OCI-LY3 (cell line): ENCODE measurements around the gene CAMK2A.

Experiments
- H2AFZ ChIP-seq: fragments of 200-600, 300-600 bp; shearing (Covaris generic); 2 replicates; pipeline ENCODE4 v1.6.0; 2014; ENCODE audit warnings: antibody characterized with exemption, low read depth, low read length
- H3K27ac ChIP-seq: fragments of 200-600, 300-600 bp; sonication (generic); 2 replicates; pipeline ENCODE4 v1.5.1; 2014; ENCODE audit warnings: mild to moderate bottlenecking, low read length, moderate library complexity, mixed read lengths
- H3K27me3 ChIP-seq: fragments of 200-600, 300-600 bp; sonication (generic); 2 replicates; pipeline ENCODE4 v1.6.1; 2014; ENCODE audit warnings: low read depth, low read length, mixed read lengths
- H3K36me3 ChIP-seq: fragments of 200-600, 300-600 bp; sonication (generic); replicated peaks from 2 replicates; pipeline ENCODE3; 2014; ENCODE audit warnings: low read depth, low read length, mixed read lengths
- H3K4me1 ChIP-seq: fragments of 300-600, 200-600 bp; sonication (generic); 2 replicates; pipeline ENCODE4 v1.6.1; 2014; ENCODE audit warnings: low read length, mixed read lengths
- H3K4me2 ChIP-seq: fragments of 200-600, 300-600 bp; sonication (generic); 2 replicates; pipeline ENCODE4 v1.6.1; 2014; ENCODE audit warnings: low read length, mixed read lengths
- H3K4me3 ChIP-seq: fragments of 300-600, 200-600 bp; sonication (generic); 2 replicates; pipeline ENCODE4 v1.5.1; 2014; ENCODE audit warnings: antibody characterized with exemption, mild to moderate bottlenecking, low read length, moderate library complexity
- H3K79me2 ChIP-seq: fragments of 300-600, 200-600 bp; shearing (Covaris generic); 2 replicates; pipeline ENCODE4 v1.6.1; 2014; ENCODE audit warnings: mild to moderate bottlenecking, low read length, mixed read lengths
- H3K9ac ChIP-seq: fragments of 300-600, 200-600 bp; shearing (Covaris generic); 2 replicates; pipeline ENCODE4 v1.6.0; 2014; ENCODE audit warnings: mild to moderate bottlenecking, low read length, moderate library complexity
- H3K9me3 ChIP-seq: fragments of 200-600, 300-600 bp; shearing (Covaris generic); 2 replicates; pipeline ENCODE4 v1.6.1; 2014; ENCODE audit warnings: low read length, mixed read lengths; ENCODE audit not compliant: insufficient read depth
- H4K20me1 ChIP-seq: fragments of 200-600, 300-600 bp; sonication (generic); 2 replicates; pipeline ENCODE4 v1.6.1; 2016; ENCODE audit warnings: low read length, mixed read lengths; ENCODE audit not compliant: insufficient read depth
- EZH2phosphoT487 ChIP-seq: fragments of 200-600 bp; shearing (Covaris generic); IDR thresholded peaks from 2 replicates; pipeline ENCODE4 v1.6.1; 2018; ENCODE audit warnings: antibody characterized with exemption, mixed run types, low read depth
- TF ChIP-seq, protein P1 (sequence below): fragments of 200-600, 300-600 bp; sonication (generic); IDR thresholded peaks from 2 replicates; pipeline ENCODE4 v1.5.1; 2014; ENCODE audit warnings: antibody characterized with exemption, low read length, low read depth

Gene CAMK2A

DNA sequence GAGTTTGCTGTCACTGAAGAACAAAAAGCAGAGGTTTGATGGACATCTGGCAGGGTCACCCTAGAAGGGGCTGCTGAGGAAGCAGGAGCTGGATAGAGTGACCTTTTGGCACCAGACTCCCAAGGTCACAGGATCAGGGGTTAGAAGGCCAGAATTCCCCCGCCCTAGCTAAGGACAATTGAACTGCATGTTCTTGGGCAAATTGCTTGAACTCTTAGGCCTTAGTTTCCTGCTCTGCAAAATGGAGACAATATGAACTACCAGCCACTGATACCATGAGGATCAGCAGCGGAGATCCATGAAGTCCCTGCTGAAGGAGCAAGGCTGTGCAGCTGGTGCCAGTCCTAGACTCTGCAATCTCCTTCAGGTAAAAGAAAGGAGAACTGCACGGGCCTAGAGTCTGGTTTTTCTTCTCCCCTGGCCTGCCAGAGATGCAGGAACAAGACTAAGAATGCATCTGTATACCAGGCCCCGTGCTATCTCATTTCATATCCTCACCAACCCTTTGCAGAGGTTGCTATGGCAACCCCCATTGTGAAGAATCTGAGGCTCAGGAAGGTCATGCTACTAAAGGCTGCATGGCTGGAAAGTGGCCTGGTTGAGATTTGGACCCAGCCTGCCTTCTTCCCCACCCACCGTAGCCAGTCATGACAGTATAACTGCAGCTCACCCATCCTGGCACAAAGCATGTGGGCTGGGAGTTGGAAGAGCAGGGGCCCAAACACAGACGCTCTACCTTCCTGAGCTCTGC lies 33.7 kb downstream of the CAMK2A start:
- Histone ChIP-seq H3K4me2 (no peak overlapping the region), H3K79me2 (no peaks in the 10 kb centered on the region), H3K27me3 (no peaks in the 10 kb centered on the region), H3K27ac (no peak overlapping the region), H3K9me3 (no peaks in the 10 kb centered on the region), H3K36me3 (no peaks in the 10 kb centered on the region), H3K4me3 (no peak overlapping the region), H2AFZ (no peak overlapping the region), H3K4me1 (no peaks in the 10 kb centered on the region), H3K9ac (no peak overlapping the region), H4K20me1 (no peaks in the 10 kb centered on the region)
- TF ChIP-seq, protein P1, sequence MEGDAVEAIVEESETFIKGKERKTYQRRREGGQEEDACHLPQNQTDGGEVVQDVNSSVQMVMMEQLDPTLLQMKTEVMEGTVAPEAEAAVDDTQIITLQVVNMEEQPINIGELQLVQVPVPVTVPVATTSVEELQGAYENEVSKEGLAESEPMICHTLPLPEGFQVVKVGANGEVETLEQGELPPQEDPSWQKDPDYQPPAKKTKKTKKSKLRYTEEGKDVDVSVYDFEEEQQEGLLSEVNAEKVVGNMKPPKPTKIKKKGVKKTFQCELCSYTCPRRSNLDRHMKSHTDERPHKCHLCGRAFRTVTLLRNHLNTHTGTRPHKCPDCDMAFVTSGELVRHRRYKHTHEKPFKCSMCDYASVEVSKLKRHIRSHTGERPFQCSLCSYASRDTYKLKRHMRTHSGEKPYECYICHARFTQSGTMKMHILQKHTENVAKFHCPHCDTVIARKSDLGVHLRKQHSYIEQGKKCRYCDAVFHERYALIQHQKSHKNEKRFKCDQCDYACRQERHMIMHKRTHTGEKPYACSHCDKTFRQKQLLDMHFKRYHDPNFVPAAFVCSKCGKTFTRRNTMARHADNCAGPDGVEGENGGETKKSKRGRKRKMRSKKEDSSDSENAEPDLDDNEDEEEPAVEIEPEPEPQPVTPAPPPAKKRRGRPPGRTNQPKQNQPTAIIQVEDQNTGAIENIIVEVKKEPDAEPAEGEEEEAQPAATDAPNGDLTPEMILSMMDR = no peak
- no peak for TF ChIP-seq EZH2phosphoT487

DNA sequence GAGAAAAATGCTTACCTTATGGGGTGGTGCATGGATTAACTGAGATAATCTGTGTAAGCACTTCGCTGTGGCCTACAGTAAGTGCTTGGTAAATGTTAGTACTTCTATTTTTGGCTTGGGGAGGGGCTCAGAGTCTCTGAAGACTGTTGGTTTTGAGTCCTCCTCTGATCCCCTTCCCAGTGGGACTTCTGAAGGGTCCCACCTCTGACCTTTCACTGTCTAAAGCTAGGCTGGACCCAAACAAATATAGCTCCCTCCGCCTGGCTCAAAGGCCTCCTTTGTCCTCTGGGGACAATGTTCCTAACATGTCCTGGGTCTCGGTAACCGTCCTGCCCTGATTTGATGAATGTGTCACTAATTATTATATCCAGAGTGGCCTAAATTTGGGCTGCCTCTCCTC lies 34.8 kb downstream of the CAMK2A start:
- Histone ChIP-seq H3K27ac (no peak overlapping the region), H3K9ac (no peak overlapping the region), H2AFZ (no peak overlapping the region), H3K36me3 (no peaks in the 10 kb centered on the region), H3K27me3 (no peaks in the 10 kb centered on the region), H4K20me1 (no peaks in the 10 kb centered on the region), H3K4me2 (no peak overlapping the region), H3K4me1 (no peaks in the 10 kb centered on the region), H3K4me3 (no peak overlapping the region), H3K9me3 (no peaks in the 10 kb centered on the region), H3K79me2 (no peaks in the 10 kb centered on the region)
- TF ChIP-seq EZH2phosphoT487 = no peak
- TF ChIP-seq, protein P1 = no peak

DNA sequence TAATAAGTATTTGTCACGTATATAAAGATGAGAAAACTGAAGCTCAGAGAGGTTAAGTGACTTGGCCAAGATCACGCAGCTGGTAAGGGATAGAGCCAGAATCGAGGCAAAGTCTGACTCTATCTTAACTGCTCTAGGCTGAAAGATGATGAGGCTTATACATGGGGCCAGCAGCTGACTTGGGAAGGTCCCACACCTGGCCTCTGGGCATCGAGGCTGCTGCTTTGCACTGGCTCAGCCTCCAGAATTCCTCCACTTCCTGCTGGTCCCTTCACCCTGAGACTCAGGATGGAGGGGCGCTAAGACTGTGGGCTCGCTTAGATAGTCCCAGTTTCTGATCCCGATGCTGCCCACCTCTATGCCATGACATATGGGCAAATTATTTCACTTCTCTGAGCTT lies 35.2 kb downstream of the CAMK2A start:
- Histone ChIP-seq H3K27ac (no peak overlapping the region), H3K79me2 (no peaks in the 10 kb centered on the region), H3K4me3 (no peak overlapping the region), H3K4me1 (no peaks in the 10 kb centered on the region), H3K9me3 (no peaks in the 10 kb centered on the region), H2AFZ (no peak overlapping the region), H3K9ac (no peak overlapping the region), H3K36me3 (no peaks in the 10 kb centered on the region), H3K27me3 (no peaks in the 10 kb centered on the region), H4K20me1 (no peaks in the 10 kb centered on the region), H3K4me2 (no peak overlapping the region)
- no peak for TF ChIP-seq EZH2phosphoT487
- TF ChIP-seq, protein P1 = no peak

DNA sequence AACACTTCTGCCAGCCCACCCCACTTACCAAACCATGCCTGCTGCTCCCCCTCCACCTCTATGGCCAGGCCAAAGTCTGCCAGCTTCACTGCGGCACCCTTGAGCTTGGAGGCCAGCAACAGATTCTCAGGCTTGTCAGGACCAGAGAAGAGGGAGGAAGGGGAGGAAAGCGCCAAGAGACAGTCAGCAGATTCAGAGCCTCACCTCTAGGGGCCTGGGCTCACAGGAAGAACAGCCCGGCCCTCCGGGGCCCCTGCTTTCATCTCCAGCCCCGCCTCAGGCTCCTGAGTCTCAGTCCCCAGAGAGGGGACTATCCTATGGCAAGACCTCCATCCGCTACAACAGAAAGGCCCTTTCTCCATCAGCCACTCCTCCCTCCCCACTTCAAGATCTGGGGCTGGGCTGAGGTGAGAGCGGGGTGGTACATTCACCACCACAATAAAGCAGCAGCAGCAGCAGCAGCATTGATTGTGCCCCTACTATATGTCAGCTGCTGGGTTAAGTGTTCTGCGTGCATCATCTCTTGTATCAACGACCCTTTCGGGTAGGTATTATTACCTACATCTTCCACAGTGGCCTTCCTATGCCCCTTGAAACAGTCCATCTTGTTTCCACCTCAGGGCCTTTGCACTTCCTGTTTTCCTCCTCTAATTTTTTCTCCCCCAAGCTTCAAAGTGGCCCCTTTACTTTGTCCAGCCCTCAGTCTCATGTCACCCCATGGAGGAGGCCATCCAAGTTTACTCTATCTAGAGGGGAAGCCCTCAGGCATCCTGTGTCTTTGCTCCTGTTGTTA lies 36.0 kb downstream of the CAMK2A start:
- H3K4me3 ChIP-seq = no peak overlapping the region
- no peaks in the 10 kb centered on the region for H4K20me1 ChIP-seq
- H3K4me2 ChIP-seq = no peak overlapping the region
- no peak overlapping the region for H3K9ac ChIP-seq
- no peak overlapping the region for H3K27ac ChIP-seq
- H3K9me3 ChIP-seq = no peaks in the 10 kb centered on the region
- no peak overlapping the region for H2AFZ ChIP-seq
- no peaks in the 10 kb centered on the region for H3K27me3 ChIP-seq
- H3K36me3 ChIP-seq = no peaks in the 10 kb centered on the region
- H3K79me2 ChIP-seq = no peaks in the 10 kb centered on the region
- no peak for TF ChIP-seq EZH2phosphoT487
- TF ChIP-seq, protein P1 = no peak
- no peaks in the 10 kb centered on the region for H3K4me1 ChIP-seq
